B cell (primary cell): Measurements from ENCODE around the gene SCNM1. TPM values are rescaled to one million over a fixed set of nuclear protein-coding genes. Genes with fewer than 3 reads are reported as not detected.

Experiments used
- ATAC-seq: fragments of 200-7000 bp; cut with Tn5 transposase; one replicate; pipeline ENCODE4 v1.10.0; 2021; ENCODE audit warnings: low read depth, mild to moderate bottlenecking, moderate number of reproducible peaks, moderate library complexity
- CTCF ChIA-PET: fragments of 350-600 bp; sonication (Branson Sonifier 250); formaldehyde crosslinking; loops from one replicate; lab custom pipeline; 2021; ENCODE audit warnings: antibody characterized with exemption, inconsistent platforms; lab: Charles Lee
- POLR2A ChIA-PET: fragments of 350-600 bp; sonication (Branson Sonifier 250); formaldehyde crosslinking; loops from one replicate; lab custom pipeline; 2021; ENCODE audit warnings: antibody characterized with exemption; lab: Charles Lee
- DNase-seq: peaks from one replicate; pipeline ENCODE4 v3.0.0; 2013
- H2AFZ ChIP-seq: 2 replicates; pipeline ENCODE4 v1.6.1; 2012; ENCODE audit warnings: mild to moderate bottlenecking, low read depth, low read length; ENCODE audit not compliant: insufficient read depth, poor library complexity, severe bottlenecking
- H3K27ac ChIP-seq, 2 donors: 1 replicate in 1 of 2; 2 replicates in 1 of 2; pipeline ENCODE4 v1.5.1; 2012 to 2013; ENCODE audit warnings: low read length in 2 of 2, mild to moderate bottlenecking in 2 of 2, moderate library complexity in 1 of 2
- H3K27me3 ChIP-seq, 4 experiments: fragments of 200-600 bp in 1 of 4; sonication (generic) in 1 of 4; replicated peaks in 1 of 4; 1 replicate in 2 of 4; 2 replicates in 2 of 4; pipeline versions ENCODE4 v1.6.1 to v1.7.0; 2013 to 2016; ENCODE audit warnings: low read length in 3 of 4, mild to moderate bottlenecking in 2 of 4, mixed read lengths in 1 of 4, moderate library complexity in 1 of 4; ENCODE audit not compliant: insufficient read depth in 4 of 4, control insufficient read depth in 3 of 4; ENCODE audit errors: control extremely low read depth in 1 of 4
- H3K36me3 ChIP-seq, 2 experiments: replicated peaks in 1 of 2; 1 replicate in 1 of 2; 2 replicates in 1 of 2; pipeline versions ENCODE4 v1.6.1 to v1.7.1; 2013; ENCODE audit warnings: low read length in 1 of 2; ENCODE audit not compliant: insufficient read depth in 2 of 2, control insufficient read depth in 1 of 2; ENCODE audit errors: control extremely low read depth in 1 of 2, extremely low read depth in 1 of 2
- H3K4me1 ChIP-seq, 2 donors: fragments of 200-600 bp in 1 of 2; sonication (generic) in 1 of 2; 1 replicate in 1 of 2; 2 replicates in 1 of 2; pipeline versions ENCODE4 v1.5.1 to v1.6.1; 2013 to 2017; ENCODE audit warnings: low read length in 2 of 2; ENCODE audit not compliant: control insufficient read depth in 2 of 2, insufficient read depth in 2 of 2
- H3K4me2 ChIP-seq: replicated peaks from 2 replicates; pipeline ENCODE3; 2012; ENCODE audit warnings: mild to moderate bottlenecking, low read depth, low read length; ENCODE audit not compliant: poor library complexity, severe bottlenecking
- H3K4me3 ChIP-seq, 5 experiments: fragments of 200-600 bp in 1 of 5; sonication (generic) in 1 of 5; 1 replicate in 3 of 5; 2 replicates in 2 of 5; pipeline versions ENCODE4 v1.5.1 to v1.7.0; 2011 to 2016; ENCODE audit warnings: low read length in 4 of 5, mild to moderate bottlenecking in 4 of 5, low read depth in 2 of 5, control low read depth in 1 of 5, moderate library complexity in 1 of 5; ENCODE audit not compliant: insufficient read depth in 1 of 5; ENCODE audit errors: control extremely low read depth in 1 of 5, extremely low read depth in 1 of 5
- H3K79me2 ChIP-seq: fragments of 200-600 bp; sonication (generic); one replicate; pipeline ENCODE4 v1.6.0; 2016; ENCODE audit warnings: low read length; ENCODE audit not compliant: control insufficient read depth, insufficient read depth
- H3K9ac ChIP-seq: fragments of 200-600 bp; sonication (generic); 2 replicates; pipeline ENCODE4 v1.6.1; 2017; ENCODE audit warnings: mild to moderate bottlenecking, low read length, moderate library complexity
- H3K9me3 ChIP-seq, 3 donors: one replicate each; pipeline versions ENCODE4 v1.6.1 to v1.7.1; 2013; ENCODE audit warnings: low read length in 2 of 3; ENCODE audit not compliant: control insufficient read depth in 2 of 3, insufficient read depth in 1 of 3; ENCODE audit errors: control extremely low read depth in 1 of 3
- H4K20me1 ChIP-seq: 2 replicates; pipeline ENCODE4 v1.6.0; 2012; ENCODE audit warnings: mild to moderate bottlenecking, low read length; ENCODE audit not compliant: insufficient read depth, control insufficient read depth, poor library complexity, severe bottlenecking
- H3K27ac Mint-ChIP-seq: one replicate; pipeline ENCODE4 v1.8.0; 2021; ENCODE audit warnings: mixed read lengths
- H3K27me3 Mint-ChIP-seq: one replicate; pipeline ENCODE4 v1.8.0; 2021; ENCODE audit warnings: mixed read lengths
- H3K4me1 Mint-ChIP-seq: one replicate; pipeline ENCODE4 v1.8.0; 2021; ENCODE audit warnings: mixed read lengths
- H3K4me3 Mint-ChIP-seq: one replicate; pipeline ENCODE4 v1.8.0; 2021; ENCODE audit warnings: mixed read lengths
- H3K9me3 Mint-ChIP-seq: one replicate; pipeline ENCODE4 v1.8.0; 2022; ENCODE audit warnings: mixed read lengths; ENCODE audit not compliant: insufficient read depth
- CTCF ChIP-seq: fragments of 200-600 bp; IDR thresholded peaks from one replicate; pipeline ENCODE4 v1.8.0; 2022; ENCODE audit warnings: antibody characterized with exemption, mild to moderate bottlenecking
- EZH2 ChIP-seq: IDR thresholded peaks from 2 replicates; pipeline ENCODE4 v1.6.1; 2012; ENCODE audit warnings: borderline replicate concordance, low read depth, mild to moderate bottlenecking, moderate library complexity, low read length; ENCODE audit not compliant: insufficient read depth, poor library complexity, severe bottlenecking
- WGBS: methylation state at CpG from one replicate; pipeline ENCODE4 v1.1.5; 2013; ENCODE audit warnings: missing lambda C conversion rate; ENCODE audit not compliant: insufficient coverage; 5-methylcytosine and 5-hydroxymethylcytosine counted together
- intact Hi-C: fragments of 100-400 bp; cut with micrococcal nuclease; formaldehyde crosslinking; loops from one replicate; pipeline ENCODE4 v1.10.0; 2022
- polyA plus RNA-seq: library from polyadenylated mRNA; depleted of rRNA; stranded (reverse); fragments of >200 nt; gene quantifications from 2 replicates; pipeline ENCODE4 v1.2.3, GENCODE V29; 2012
- total RNA-seq, 2 donors: library from RNA; stranded (reverse); fragments of 120-200 nt in 1 of 2; gene quantifications; 1 replicate in 1 of 2; 2 replicates in 1 of 2; pipeline versions ENCODE4 v1.2.3 to v1.2.4, GENCODE V29; 2013 to 2022

The SCNM1 gene
- total and polyA plus RNA-seq, 2 donors (not counting 1 experiment from before 2014, with no cell fraction given): 46.5 to 53.6 TPM

- H3K27me3 Mint-ChIP-seq: no peaks in the 10 kb centered on the region
- H2AFZ ChIP-seq: no peak overlapping the region
- no peaks in the 10 kb centered on the region for H3K27me3 ChIP-seq
- DNase-seq: no peak
- H3K4me1 Mint-ChIP-seq: peaks cover 2% of the 10 kb centered on the region
- 97% methylated on average over 17 of the region's 17 CpGs for WGBS
- H3K4me2 ChIP-seq: no peak overlapping the region
- CTCF ChIA-PET: interaction anchor here (1.0 to 1.3 kb wide), 4 partner anchors 13 to 76 kb away, joined by 3 to 4 read pairs (median 4); partner anchors contain the start of genes TNFAIP8L2 and VPS72
- no peaks in the 10 kb centered on the region for H3K79me2 ChIP-seq
- H3K27ac Mint-ChIP-seq: no peak overlapping the region
- no peak overlapping the region for H3K4me3 Mint-ChIP-seq
- peaks cover 10 to 46% of the 10 kb centered on the region in 2 experiments for H3K36me3 ChIP-seq
- no peaks in the 10 kb centered on the region for H3K9me3 Mint-ChIP-seq
- no peaks in the 10 kb centered on the region for H4K20me1 ChIP-seq
- H3K27ac ChIP-seq: no peak overlapping the region
- no peaks in the 10 kb centered on the region for H3K4me1 ChIP-seq
- no peak for ATAC-seq
- intact Hi-C loops: no loop called here
- H3K9me3 ChIP-seq: no peaks in the 10 kb centered on the region
- H3K9ac ChIP-seq: no peak overlapping the region
- TF ChIP-seq CTCF: no peak
- no peak for TF ChIP-seq EZH2
- POLR2A ChIA-PET: interaction anchor here (1.0 kb wide), 1 partner anchor 13 kb away, joined by 4 read pairs; the partner anchor contains the start of gene VPS72
- H3K4me3 ChIP-seq: no peak overlapping the region
These were observed 10.6 kb downstream of the SCNM1 start for GRCh38 chr1:151176514-151177045.

DNA sequence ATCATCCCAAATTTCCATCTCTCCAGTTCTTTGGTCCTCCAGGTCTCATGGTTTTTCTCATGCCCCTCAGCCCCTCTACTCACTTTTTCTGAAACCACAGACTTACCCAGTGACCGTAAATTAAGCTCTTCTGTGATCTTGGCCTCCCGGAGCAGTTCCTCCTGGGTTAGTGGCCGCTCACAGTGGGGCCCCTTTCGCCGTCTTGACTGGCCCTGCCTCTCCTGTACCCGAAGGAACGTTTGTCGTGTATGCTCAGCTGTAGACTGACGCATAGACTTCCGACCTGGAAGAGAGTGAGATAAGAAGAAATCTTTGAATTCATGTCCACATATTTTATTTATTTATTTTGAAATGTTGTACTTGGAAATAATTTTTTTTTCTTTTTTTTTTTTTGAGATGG, 18.3 kb downstream of the SCNM1 start:
- no peak overlapping the region for H3K27ac Mint-ChIP-seq
- no peak overlapping the region for H3K27ac ChIP-seq
- peaks cover 14% of the 10 kb centered on the region for H3K4me1 Mint-ChIP-seq
- H3K9me3 Mint-ChIP-seq: no peaks in the 10 kb centered on the region
- no peak overlapping the region for H2AFZ ChIP-seq
- peaks cover 10 to 11% of the 10 kb centered on the region in 2 donors for H3K4me1 ChIP-seq
- no peaks in the 10 kb centered on the region for H4K20me1 ChIP-seq
- DNase-seq (no peak), ATAC-seq (no peak)
- peaks cover 15 to 41% of the 10 kb centered on the region in 2 experiments for H3K36me3 ChIP-seq
- ChIA-PET CTCF (interaction anchor here (0.6 kb wide), 1 partner anchor 84 kb away, joined by 4 read pairs; no protein-coding TSS in a partner anchor), POLR2A (no interaction called here)
- H3K9me3 ChIP-seq: no peaks in the 10 kb centered on the region
- no peak overlapping the region for H3K9ac ChIP-seq
- no peak overlapping the region for H3K4me3 Mint-ChIP-seq
- WGBS: 100% methylated on average over 2 of the region's 10 CpGs
- intact Hi-C loops: no loop called here
- no peak for TF ChIP-seq CTCF
- H3K27me3 Mint-ChIP-seq: no peaks in the 10 kb centered on the region
- H3K4me3 ChIP-seq: no peak overlapping the region
- H3K4me2 ChIP-seq: no peak overlapping the region
- H3K27me3 ChIP-seq: no peaks in the 10 kb centered on the region
- H3K79me2 ChIP-seq: peaks cover 19% of the 10 kb centered on the region
